Eye (tissue), 1 donor: Measurements from ENCODE around the gene RNF114.
"Not testable (repeated sequence)": the region's sequence is repeated elsewhere in the genome, so short reads cannot be mapped to it uniquely, and the experiment has no call there.

Experiments used
- DNase-seq: peaks from one replicate; pipeline ENCODE4 v3.0.0-alpha.2; 2015

Gene RNF114

DNA sequence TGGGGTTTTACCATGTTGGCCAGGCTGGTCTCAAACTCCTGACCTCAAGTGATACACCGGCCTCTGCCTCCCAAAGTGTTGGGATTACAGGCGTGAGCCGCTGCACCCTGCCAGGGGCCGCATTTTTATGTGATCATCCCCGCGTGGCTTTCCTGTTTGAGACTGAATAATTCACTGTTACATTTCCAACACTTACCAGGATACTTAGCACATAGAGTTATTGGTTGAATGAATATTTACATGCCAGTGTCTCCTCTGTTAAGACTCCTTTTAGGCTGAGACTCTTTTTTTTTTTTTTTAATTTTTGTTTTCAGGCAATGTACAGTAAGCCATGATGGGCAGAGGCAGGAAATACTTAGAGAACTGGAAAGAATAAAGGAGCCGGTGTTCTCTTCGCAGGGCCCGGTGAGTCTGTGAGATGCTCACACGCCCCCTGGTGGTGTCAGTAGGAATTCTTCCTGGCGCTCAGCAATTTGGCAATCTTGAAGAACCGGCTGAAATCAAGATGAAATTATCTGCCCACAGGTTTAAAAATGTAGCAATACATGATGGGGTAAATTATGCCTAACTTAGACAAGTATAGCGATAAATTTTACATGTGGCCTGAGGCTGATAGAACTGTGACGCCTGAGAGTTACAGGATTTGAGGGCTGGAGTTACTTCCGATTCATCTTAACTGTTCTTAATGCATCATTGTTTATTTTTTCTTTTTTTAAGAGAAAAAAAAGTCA lies 7.6 kb upstream of the RNF114 start:
- peak; percentile 94 for DNase-seq

DNA sequence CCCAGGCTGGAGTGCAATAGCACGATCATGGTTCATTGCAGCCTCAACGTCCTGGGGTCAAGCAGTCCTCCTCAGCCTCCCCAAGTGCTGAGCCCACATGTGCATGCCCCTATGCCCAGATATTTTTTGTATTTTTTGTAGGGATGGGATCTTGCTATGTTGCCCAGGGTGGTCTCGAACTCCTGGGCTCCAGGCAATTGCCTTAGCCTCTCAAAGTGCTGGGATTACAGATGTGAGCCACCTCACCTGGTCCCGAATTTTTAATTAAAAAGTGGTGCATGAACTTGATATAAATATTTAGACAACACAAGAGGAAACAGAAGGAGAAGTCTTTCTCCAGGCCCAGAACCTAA lies 7.1 kb upstream of the RNF114 start:
- DNase-seq: no peak

DNA sequence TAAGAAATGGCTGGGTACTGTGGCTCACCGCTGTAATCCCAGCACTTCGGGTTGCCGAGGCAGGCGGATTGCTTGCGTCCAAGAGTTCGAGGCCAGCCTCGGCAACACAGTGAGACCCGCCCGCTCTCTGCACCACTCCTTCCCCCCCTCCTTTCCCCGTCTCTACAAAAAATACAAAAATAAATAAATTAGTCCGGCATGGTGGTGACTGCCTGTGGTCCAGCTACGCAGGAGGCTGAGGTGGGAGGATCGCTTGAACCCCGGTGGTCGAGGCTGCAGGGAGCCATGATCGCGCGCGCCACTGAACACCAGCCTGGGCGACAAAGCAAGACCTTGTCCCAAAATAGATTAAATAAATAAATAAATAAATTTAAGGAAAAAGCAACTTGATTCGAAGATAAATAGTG lies 448 bp upstream of the RNF114 start:
- DNase-seq: no peak

DNA sequence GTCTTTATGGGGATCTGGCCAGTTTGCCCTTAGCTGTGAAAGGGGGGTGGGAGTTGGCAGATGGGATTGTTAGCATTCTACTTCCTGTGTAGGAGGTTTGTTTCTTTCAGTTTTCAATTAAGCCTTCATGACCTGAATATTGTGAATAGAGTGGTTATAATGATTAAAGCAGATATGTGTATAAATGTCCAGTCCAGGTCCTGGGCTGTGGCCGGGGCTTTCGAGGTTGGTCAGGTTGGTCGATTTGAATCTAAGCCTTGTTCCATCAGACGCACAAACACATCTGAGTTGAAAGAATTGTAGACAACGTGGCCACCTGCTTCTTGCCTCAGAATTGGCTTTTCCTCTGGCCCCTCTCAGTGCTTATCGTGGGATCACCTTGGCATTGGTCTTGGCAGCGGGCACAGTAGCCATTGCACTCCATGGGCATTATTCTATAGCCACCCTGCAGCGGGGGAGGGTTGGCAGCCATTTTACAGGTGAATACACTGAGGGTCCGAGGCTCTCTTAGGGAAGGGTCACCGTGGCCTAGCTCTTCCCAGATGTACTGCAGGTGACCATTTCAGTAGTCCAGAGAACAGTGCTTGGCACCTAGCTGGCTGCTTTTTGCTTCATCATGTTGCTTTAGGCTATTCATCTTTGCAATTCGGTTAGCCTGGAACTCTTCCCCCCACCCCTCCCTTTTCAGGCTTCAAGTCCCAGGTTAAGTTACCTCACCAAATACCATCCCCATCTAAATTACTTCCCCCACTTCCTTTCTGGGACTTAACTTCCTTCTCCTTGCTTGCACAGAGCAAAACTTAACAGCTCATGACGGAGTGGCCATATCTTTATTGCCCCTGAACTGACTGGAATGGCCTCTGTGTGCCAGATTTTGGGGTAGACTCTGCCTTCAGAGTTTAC lies 1.1 kb downstream of the RNF114 start:
- no peak for DNase-seq

DNA sequence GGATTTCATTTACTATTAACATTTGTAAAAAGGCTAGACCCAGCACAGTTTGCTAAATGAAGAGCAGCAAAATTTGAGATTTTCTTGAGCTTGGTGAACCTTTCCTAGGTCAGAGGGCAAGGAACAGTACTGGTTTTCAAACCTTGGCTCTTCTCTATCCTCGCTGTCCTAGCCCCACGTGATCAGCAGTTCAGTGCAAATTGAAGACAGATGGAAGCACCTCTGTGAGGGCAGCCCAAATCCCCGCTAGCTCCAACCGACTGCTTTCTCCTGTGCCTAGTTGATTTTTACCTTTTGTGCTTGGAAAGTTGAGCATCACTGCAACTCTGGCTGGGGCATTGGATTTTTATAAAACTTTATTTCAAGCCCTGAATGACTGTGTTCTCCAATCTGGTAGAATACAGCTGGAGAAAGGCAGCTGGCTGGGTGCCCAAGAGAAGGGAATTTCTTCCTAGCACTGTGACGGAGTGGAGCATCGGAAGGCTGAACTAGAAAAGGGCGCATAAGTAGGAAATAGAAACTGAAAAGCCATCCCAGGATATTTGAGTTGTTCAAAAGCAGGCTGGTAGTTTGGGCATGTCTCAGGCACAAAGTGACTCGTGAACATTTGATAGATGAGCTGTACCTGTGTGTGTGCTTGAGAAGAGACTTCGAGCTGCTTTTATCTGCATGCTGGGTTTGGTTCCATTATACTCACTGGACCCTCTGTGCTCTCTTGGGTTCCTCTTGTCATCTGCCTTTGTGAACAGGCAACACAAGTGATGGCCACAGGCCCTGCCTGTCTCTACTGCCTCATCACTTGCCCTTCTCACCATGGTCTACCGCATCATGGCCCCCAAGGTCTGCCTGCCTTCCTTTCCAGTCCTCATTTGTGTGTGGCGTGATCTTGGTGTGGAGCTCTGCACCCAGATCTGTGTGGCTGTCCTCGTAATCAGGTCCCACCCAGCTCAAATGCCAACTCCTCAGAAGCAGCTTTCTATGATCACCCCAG lies 2.3 kb downstream of the RNF114 start:
- peak; percentile 66 for DNase-seq

DNA sequence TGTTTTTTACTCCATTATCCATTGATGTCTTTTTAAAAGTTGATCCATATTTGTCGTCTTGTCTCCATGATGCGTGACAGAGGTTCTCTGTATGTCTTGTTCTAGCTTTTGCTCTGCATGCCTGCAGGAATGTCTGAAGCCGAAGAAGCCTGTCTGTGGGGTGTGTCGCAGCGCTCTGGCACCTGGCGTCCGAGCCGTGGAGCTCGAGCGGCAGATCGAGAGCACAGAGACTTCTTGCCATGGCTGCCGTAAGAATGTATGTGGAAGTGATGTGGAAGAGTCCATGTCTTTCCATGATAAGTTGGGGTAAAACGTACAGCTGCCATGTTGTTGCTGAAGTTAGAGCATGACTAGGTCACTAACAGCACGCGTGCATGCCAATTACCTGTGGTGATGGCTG lies 5.3 kb downstream of the RNF114 start:
- DNase-seq: no peak

DNA sequence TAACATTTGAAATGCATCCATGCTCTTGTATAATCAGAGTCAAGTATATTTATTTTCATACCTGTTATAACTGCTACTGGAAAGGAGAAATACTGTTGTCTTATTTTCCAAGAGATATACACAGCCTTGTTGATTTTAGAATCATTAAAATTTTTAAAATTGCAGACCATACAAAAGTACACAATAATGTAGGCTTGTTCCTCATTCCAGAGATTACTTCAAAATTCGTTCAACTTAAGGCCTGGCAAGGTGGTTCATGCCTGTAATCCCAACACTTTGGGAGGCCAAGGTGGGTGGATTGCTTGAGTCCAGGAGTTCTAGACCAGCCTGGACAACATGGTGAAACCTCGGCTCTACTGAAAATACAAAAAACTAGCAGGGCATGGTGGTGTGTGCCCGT lies 6.1 kb downstream of the RNF114 start:
- DNase-seq: no peak

DNA sequence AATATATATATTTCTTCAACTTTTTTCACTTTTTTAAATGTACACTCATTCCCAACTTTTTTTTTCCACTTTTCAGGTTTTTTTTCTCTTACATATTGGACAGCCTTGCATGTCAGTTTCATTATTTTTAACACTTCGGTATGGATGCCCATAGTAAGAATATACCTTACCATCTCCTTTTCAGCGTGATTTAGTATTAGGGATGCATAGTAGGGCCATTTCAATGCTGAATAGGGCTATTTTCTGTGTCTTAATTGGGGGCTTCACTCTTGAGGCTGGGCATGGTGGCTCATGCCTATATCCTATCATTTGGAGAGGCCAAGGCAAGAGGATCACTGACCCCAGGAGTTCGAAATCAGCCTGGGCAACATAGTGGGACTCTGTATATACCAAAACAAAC lies 6.7 kb downstream of the RNF114 start:
- no peak for DNase-seq

DNA sequence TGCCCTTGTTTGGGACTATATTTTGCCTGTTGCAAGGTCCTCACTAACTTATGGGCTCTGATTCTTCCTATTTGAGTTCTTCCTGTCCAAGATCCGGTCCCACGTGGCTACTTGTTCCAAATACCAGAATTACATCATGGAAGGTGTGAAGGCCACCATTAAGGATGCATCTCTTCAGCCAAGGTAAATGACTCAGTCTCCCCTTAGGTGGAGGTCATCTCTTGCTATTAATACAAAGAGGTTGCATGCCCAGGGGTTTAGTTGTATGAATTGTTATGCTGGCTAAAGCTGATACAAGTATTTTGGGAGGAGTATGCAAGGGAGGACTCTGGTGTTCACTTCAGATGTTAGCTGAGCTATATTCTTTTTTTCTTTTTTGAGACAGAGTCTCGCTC lies 9.1 kb downstream of the RNF114 start:
- no peak for DNase-seq

DNA sequence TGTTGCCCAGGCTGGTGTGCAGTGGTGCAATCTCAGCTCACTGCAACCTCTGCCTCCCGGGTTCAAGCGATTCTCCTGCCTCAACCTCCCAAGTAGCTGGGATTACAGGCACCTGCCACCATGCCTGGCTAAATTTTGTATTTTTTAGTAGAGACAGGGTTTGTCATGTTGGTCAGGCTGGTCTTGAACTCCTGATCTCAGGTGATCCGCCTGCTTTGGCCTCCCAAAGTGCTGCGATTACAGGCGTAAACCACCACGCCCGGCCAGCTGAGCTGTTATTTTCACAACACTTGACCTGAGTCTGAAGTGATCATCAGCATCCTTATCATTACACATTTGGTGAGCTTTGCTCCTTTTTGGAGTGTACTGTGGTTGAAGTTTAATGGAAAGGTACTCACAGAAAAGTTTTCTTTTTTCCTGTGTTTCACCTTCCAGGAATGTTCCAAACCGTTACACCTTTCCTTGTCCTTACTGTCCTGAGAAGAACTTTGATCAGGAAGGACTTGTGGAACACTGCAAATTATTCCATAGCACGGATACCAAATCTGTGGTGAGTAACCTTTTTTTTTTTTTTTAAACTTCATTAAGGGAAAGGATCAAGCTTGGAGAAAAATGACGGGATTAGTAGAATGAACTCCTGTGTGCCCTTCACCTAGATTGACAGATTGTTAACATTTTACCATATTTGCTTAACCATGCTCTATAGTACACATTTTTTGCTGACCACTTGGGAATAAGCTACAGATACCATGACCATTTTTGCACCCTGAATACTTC lies 9.7 kb downstream of the RNF114 start:
- no peak for DNase-seq

DNA sequence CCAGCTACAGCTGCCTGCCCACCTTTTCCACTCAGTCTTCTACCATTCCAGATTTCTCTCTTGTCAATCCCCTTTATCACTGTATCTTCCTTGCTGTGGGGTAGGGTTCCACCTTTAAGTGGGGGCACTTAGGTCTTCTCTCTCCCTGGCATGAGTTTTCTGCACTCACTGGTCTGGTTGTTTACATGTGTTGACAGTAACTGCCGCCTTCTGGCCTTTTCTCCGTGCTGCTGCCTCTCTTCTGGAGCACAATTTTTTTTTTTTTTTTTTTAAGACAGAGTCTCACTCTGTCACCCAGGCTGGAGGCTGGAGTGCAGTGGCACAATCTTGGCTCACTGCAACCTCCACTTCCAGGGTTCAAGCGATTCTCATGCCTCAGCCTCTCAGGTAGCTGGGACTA lies 12.0 kb downstream of the RNF114 start:
- no peak for DNase-seq

DNA sequence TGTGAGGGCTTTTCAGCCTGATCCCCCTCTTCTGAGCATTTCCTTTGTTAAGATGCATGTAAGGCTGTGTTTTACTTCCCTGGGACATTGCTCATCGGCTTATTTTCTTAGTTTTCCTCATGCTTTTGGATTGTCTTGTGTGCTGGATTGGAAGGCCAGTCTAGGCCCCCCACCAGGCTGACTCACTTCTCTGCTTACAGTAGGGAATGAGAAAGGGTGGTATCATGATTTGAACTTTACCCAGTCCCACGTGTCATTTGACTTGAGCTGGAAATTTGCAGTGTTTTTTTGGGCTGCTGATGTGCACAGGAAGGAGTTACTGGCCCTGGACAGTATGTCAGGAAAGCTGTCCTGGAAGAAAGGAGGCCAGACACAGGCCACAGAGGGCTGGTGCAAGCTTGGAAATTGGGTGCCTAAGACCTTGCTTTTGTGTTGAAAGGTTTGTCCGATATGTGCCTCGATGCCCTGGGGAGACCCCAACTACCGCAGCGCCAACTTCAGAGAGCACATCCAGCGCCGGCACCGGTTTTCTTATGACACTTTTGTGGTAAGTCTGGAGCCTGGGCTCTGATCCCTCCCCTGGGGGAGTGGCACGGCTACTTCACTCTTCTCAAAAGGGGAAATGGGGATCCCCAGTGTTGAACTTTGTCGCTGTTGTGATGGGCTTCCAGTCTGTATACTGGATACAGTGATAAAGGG lies 12.8 kb downstream of the RNF114 start:
- DNase-seq: no peak

DNA sequence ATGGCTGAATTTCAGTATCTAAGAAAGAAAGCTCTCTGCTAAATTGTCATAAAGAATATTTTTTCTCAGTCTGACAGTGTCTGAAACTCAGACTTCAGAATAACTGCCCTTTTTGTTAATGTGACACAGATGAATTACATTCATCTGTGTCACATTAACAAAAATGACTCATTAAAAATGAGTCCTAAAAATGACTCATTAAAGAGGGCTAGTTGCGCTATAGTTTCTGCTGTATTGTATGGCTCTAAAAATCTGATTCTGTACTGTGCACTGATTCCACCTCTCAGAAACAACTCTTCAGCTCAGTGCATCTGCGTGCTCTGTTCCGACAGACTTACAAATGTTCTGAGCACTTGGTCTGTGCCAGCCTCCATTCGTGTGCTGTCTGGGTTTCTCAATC lies 15.0 kb downstream of the RNF114 start:
- DNase-seq: no peak

DNA sequence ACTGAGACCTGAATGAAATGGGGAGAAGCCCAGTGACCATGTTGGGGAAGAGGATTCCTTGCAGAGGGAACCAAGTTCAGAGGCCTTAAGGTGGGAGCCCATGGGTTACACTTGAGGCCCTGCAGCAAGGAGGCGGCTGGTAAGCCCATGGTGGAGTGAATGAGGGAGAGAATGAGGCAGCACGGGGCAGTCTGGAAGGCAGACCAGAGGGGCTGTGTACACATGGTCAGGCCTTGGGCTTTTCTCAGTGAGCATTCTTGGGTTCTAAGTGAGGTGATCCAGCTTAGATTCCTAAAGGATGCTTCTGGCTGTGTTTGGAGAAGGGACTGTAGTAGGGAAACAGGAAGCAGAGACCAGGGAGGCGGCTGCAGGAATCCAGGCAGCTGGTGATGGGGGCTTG lies 19.0 kb downstream of the RNF114 start:
- DNase-seq: no peak

DNA sequence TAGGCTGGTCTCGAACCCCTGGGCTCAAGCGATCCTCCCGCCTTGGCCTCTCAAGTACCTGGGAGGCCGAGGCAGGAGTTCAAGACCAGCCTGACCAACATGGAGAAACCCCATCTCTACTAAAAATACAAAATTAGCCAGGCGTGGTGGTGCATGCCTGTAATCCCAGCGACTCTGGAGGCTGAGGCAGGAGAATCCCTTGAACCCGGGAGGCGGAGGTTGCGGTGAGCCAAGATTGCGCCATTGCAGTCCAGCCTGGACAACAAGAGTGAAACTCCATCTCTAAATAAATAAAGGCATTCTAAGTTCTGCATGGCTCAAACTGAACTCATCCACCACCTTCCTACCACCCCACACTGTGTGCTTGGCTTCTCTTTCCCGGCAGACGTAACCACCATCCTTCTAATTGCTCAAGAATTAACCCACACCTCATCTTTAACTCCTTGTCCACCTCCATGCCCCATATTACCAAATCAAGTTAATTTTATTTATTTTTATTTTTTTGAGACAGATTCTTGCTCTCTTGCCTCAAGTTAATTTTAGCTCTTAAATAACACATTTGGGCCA lies 19.7 kb downstream of the RNF114 start:
- not testable (repeated sequence) for DNase-seq

DNA sequence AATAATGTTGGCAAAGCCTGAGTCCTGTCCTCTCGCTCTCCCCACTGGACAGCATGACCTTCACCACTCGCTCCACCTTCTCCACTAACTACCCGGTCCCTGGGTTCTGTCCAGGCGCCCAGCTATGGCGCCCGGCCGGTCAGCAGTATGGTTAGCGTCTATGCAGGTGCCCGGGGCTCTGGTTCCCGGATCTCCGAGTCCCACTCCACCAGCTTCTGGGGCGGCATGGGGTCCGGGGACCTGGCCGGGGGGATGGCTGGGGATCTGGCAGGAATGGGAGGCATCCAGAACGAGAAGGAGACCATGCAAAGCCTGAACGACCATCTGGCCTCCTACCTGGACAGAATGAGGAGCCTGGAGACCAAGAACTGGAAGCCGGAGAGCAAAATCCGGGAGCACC lies 20.5 kb downstream of the RNF114 start:
- DNase-seq: no peak

DNA sequence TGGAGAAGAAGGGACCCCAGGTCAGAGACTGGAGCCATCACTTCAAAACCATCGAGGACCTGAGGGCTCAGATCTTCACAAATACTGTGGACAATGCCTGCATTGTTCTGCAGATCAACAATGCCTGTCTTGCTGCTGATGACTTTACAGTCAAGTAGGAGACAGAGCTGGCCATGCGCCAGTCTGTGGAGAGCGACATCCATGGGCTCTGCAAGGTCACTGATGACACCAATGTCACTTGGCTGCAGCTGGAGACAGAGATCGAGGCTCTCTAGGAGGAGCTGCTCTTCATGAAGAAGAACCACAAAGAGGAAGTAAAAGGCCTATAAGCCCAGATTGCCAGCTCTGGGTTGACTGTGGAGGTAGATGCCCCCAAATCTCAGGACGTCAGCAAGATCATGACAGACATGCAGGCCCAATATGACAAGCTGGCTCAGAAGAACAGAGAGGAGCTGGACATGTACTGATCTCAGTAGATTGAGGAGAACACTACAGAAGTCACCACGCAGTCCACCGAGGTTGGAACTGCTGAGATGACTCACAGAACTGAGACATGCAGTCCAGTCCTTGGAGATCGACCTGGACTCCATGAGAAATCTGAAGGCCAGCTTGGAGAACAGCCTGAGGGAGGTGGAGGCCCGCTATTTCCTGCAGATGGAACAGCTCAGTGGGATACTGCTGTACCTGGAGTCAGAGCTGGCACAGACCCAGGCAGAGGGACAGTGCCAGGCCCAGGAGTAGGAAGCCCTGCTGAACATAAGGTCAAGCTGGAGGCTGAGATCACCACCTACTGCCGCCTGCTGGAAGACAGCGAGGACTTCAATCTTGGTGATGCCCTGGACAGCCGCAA lies 21.1 kb downstream of the RNF114 start:
- not testable (repeated sequence) for DNase-seq

DNA sequence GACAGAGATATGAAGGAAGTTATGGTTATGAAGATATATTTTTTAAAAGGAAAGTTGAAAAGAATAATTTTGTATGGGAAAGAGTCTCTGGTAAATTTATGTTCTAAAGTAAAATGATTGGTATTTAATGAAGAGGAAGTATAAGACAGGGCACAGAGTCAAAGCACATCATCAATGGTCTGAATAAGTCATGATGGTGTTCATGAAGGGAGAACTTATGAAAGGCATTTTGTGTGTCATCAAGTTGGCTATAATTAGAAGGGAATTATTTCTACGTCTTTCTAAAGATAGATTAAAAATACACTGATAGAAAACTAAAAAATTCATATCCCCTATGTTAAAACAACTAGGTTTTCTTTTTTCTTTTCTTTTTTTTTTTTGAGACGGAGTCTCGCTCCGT lies 25.2 kb downstream of the RNF114 start:
- no peak for DNase-seq

DNA sequence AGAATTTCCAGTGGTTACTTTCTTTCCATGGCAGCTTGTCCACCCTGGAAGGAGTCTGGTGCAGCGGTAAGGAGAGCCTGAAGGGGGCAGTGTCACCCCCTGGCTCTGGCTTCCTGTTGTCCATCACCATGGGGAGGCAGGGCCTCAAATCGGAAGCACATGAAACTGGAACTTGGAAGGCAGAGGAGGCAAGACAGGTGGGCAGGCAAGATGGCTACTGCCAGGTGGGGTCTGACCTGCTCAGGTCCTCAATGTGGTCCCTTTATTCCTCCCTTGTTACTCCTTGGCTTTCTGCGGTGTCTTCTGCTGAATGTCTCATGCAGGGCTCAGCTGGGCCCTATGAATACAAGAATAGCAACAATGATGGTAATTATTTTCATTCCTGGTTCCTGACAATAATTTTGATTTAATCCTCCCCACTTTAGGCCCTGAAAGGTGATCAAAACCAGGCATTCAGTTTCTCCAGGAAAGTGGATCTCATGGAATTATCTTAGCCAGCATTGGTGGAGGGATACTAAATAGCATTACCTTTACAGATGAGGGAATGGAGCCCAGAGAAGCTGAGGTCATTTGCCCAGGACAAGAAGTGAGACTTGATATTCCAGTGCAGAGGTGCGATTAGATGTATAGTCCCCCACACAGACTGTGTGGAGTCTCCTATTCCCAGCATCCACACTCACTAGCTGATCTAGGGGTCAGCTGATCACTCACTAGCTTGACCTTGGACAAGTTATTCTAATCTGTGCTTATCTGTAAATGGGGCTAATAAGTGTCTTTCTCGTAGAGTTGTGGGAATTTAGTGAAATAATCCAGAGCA lies 29.0 kb downstream of the RNF114 start:
- DNase-seq: peak; percentile 63
